Suprapubic skin (tissue), 4 donors: ENCODE measurements around the gene CTNNA3.

Source experiments
- EP300 ChIP-seq: sonication (generic); formaldehyde crosslinking; IDR thresholded peaks from one replicate; pipeline ENCODE4 v1.6.1; 2017; ENCODE audit warnings: antibody characterized with exemption
- POLR2A ChIP-seq, 2 donors: fragments of 450-650 bp; IDR thresholded peaks; one replicate each; pipeline ENCODE4 v1.6.1; 2017; ENCODE audit warnings: antibody characterized with exemption in 2 of 2, mild to moderate bottlenecking in 2 of 2, moderate library complexity in 2 of 2
- POLR2AphosphoS5 ChIP-seq, 3 donors: sonication (generic); formaldehyde crosslinking; IDR thresholded peaks; one replicate each; pipeline ENCODE4 v1.6.1; 2017; ENCODE audit warnings: antibody characterized with exemption in 3 of 3
- TF ChIP-seq, protein P1 (sequence below), 2 donors: fragments of 200-600 bp in 1 of 2; fragments of 450-650 bp in 1 of 2; sonication (generic) in 1 of 2; IDR thresholded peaks; one replicate each; pipeline ENCODE4 v1.5.1; 2016 to 2019; ENCODE audit warnings: antibody characterized with exemption in 2 of 2, mild to moderate bottlenecking in 1 of 2, moderate library complexity in 1 of 2

- TF ChIP-seq, protein P1, sequence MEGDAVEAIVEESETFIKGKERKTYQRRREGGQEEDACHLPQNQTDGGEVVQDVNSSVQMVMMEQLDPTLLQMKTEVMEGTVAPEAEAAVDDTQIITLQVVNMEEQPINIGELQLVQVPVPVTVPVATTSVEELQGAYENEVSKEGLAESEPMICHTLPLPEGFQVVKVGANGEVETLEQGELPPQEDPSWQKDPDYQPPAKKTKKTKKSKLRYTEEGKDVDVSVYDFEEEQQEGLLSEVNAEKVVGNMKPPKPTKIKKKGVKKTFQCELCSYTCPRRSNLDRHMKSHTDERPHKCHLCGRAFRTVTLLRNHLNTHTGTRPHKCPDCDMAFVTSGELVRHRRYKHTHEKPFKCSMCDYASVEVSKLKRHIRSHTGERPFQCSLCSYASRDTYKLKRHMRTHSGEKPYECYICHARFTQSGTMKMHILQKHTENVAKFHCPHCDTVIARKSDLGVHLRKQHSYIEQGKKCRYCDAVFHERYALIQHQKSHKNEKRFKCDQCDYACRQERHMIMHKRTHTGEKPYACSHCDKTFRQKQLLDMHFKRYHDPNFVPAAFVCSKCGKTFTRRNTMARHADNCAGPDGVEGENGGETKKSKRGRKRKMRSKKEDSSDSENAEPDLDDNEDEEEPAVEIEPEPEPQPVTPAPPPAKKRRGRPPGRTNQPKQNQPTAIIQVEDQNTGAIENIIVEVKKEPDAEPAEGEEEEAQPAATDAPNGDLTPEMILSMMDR (IDR thresholded peaks at IDR 0.05), result no peak
- TF ChIP-seq POLR2AphosphoS5 (IDR thresholded peaks at IDR 0.05) (no peak), EP300 (no peak), POLR2A (IDR thresholded peaks at IDR 0.05) (no peak)
Observed at GRCh38 chr10:66291133-66291532, 1404.9 kb downstream of the CTNNA3 start.
